SIG-M5 (cell line): ENCODE results near the gene PKD2L1.
"Not testable (repeated sequence)": the region's sequence is repeated elsewhere in the genome, so short reads cannot be mapped to it uniquely, and the experiment has no call there.

Experiments used
- DNase-seq: peaks from one replicate; lab custom pipeline; 2025; lab: John Stamatoyannopoulos, UW

Gene PKD2L1

GRCh38 chr10:100333661-100334440 lies 3.8 kb upstream of the PKD2L1 start:
- no peak for DNase-seq

GRCh38 chr10:100333106-100333505 lies 3.1 kb upstream of the PKD2L1 start:
- no peak for DNase-seq

GRCh38 chr10:100328198-100328597 lies 1.8 kb downstream of the PKD2L1 start:
- DNase-seq, result no peak

DNA sequence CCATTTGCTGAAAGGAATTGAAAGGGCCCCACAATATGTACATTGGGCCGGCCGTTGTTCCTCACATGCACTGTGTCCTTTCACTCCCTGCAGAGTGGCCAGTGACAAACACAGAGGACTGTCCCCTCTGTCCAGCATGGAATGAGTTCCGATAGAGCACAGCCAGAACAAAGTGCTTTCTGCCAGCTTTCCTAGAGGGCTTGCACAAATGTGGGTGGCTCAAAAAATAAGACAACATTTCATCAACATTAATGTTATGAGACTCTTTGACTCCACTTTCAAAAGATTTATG lies 2.4 kb downstream of the PKD2L1 start:
- no peak for DNase-seq

DNA sequence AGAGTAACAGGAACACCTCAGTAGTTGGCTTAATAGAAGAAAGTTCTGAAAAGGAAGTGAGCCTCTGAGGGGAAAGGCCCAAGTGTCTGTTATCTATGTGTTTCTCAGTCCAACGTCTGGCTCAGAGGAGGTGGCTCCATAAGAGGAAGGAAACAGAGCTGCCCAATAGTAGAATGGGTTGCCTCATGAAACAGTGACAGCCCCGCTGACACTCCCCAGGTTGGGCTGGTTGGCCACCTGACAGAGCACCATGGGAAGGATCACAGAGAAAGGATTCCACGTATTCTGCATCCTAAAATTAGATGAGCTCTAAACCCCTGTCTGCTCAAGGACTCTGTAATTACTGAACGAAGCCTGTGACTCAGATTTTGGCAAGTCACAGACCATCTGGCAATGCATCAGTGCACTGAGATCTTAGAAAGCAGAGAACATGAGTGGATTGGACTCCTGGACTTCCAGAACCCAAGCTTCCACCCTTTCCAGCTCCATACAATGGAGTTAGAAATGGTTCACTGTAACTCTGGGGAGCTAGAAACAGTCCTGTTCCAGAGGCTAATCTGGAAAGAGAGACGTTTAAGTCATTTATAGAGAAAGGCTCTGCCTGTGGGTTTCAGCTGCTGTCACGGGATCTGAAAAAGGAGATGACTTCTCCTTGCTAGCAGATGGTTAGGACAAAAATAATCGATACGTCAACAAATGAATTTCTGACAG lies 2.9 kb downstream of the PKD2L1 start:
- DNase-seq, result peak; percentile 38

GRCh38 chr10:100325158-100325557 lies 4.9 kb downstream of the PKD2L1 start:
- no peak for DNase-seq

GRCh38 chr10:100319707-100320402 lies 10.2 kb downstream of the PKD2L1 start:
- no peak for DNase-seq

DNA sequence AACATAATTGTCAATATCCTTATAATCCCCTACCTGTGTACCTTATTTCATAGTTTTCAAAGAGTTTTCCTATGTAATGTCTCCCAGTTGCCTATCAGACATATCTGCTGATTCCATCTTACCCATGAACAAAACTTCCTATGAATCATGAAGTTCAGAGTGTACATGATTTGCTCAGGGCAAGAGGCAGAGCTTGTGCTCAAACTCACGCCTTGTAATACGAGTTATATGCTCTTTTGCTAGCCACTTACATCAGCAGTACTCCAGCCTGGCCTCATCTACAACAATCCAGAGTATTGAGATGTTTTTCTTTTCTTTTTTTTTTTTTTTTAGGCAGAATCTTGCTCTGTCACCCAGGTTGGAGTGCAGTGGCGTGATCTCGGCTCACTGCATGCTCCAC lies 11.8 kb downstream of the PKD2L1 start:
- no peak for DNase-seq

- DNase-seq, result no peak
These were observed 14.4 kb downstream of the PKD2L1 start for GRCh38 chr10:100315615-100316014.

DNA sequence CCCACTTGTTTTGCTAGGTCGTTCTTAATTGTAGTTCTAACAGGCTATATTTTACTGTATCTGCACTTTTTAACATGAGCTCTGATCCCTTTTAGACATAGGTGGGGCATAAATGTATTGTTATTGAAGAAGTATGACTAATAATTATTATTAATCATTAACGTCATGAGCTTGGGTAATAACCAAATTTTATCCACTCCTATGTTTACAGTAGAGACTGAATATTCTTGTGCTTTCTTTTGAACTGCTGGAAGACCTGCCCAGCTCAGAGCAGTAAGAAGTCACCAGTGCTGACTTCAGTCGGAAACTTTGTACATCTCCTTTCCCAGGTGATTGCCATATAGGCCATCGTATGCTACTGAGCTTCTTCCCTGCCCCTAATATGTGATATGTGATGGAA lies 18.7 kb downstream of the PKD2L1 start:
- no peak for DNase-seq

- DNase-seq, result no peak
These were observed 22.3 kb downstream of the PKD2L1 start for GRCh38 chr10:100307684-100308083.

DNA sequence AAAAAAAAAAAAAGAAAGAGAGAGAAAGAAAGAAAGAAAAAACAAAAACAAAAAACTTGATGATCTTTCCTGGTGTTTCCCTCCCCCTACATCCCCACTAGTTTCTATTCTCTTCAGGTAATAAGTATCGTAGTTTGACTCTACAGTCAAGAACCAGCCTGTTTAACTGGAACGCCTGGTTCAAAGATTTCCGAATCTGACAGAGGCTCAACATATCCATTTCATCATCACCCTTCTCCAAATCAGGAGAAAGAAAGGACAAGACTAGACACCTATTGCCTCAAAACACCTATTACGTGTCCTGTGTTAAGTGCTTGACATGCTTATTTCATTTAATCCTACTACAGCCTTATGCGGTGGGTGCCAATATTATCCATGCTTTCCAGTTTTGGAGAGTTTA lies 23.2 kb downstream of the PKD2L1 start:
- DNase-seq, result no peak

GRCh38 chr10:100304414-100304813 lies 25.6 kb downstream of the PKD2L1 start:
- no peak for DNase-seq

DNA sequence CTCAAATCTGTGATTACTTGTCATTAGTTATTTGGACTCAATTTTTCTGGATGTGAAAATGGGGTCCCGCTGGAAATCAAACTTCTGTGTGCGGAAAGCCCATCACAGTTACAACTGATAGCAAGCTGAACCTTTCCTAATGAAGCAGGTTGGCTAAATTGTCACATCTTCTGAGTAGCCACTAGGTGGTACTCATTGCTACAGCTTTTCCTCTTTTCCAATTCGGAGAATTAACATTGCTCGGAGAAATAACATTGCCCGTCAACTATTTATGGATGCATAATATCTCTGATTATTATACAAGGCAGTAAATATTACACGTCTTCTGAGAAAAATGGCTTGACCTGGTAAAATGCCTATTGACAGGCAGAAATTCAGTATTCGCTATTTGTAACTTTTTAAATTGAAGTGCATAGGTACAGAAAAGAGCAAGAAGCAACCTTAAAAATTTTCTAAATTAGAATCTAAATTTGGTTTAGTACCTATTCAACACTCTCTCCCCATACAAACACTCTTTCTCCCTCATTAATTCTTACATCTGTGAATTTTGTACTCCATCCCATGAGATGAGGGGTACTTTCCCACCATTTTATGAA lies 26.2 kb downstream of the PKD2L1 start:
- no peak for DNase-seq

GRCh38 chr10:100301123-100301522 lies 28.9 kb downstream of the PKD2L1 start:
- DNase-seq, result not testable (repeated sequence)

DNA sequence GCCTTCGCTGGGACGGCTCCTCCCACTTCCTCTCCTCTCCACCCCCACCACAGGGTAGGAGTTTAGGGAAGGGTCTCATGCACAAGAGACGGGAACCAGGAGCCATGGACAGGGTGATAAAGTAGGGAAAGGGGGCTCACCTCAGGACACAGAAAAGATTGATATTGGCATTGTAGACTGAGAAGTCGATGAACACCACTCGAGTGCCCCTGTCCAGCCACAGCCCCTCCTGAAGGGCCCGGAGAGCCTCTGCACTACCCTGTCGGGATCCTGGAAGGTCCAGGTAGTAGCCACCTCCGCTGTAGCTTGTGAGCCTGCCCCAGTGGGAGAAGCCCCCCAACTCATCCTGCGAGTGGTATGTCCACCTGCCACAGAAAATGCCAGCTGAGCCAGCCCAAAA lies 32.8 kb downstream of the PKD2L1 start:
- no peak for DNase-seq

DNA sequence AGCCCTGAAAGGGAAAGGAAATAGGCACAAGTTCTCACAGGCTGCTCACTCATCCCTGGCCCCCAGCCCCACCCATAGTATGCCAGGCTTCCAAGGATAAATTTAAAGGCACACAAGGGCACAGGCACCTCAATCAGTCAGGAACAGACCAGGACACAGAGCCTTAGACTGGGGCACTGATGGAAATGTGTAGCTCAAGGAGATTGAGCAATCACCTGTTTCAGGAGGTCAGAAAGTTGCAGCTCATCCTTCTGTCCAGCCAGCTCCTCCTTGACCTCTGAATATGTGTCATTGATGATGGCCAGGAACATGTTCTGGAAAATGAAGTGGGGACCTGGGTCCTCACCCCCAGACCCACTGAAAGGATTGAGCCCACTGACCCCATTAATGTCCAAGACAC lies 37.0 kb downstream of the PKD2L1 start:
- no peak for DNase-seq

- not testable (repeated sequence) for DNase-seq
These were observed 37.7 kb downstream of the PKD2L1 start for GRCh38 chr10:100292300-100292699.

DNA sequence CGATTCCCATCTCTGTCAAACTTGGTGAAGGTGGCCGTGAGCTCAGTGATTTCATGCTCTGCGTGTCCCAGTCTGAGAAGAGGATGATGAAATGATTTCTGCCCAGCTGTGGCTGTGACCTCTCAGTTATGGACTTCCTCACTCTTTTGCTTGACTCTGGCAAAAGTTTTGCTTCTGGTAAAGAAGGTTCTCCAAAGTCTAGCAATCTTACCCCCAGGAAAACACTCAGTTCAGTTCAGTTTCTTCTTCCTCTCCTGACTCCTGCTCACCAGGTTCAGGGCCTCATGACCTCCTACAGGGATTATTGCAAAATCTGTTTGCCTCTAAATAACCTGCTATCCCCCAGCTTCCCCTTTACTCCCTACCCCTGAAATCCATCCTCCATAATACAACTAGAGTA lies 38.7 kb downstream of the PKD2L1 start:
- DNase-seq, result peak; percentile 11

DNA sequence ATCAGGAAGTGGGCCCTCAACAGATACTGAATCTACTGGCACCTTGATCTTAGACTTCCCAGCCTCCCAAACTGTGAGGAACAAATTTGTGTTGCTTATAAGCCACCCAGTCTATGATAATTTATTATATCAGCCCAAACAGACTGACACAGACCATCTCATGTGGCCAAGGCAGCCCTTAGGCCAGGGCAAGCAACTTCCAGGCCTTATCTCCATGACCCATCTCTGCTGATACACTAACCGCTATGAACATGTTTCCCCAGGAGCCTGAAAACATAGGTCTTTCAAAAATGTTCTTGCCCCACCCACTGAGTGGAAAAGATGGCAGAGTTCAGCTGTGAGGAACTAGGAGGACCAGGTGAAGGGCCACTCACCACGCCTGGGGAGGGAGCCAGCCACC lies 40.4 kb downstream of the PKD2L1 start:
- no peak for DNase-seq

GRCh38 chr10:100288196-100288595 lies 41.8 kb downstream of the PKD2L1 start:
- DNase-seq, result no peak

GRCh38 chr10:100287756-100288155 lies 42.3 kb downstream of the PKD2L1 start:
- no peak for DNase-seq
